Chondrocyte (in vitro differentiated cells): ENCODE data around the gene PRPF39. TPM values are rescaled to one million over a fixed set of nuclear protein-coding genes. Genes with fewer than 3 reads are reported as not detected.

Experiments used
- DNase-seq: peaks from one replicate; pipeline ENCODE4 v3.0.0; 2021; ENCODE audit warnings: mixed read lengths, low spot score
- H3K27ac Mint-ChIP-seq: one replicate; pipeline ENCODE4 v1.8.0; 2021; ENCODE audit warnings: mild to moderate bottlenecking, moderate library complexity, mixed read lengths; ENCODE audit not compliant: unreplicated experiment
- H3K27me3 Mint-ChIP-seq: 2 replicates; pipeline ENCODE4 v1.8.0; 2021; ENCODE audit warnings: low read depth, mixed read lengths
- H3K36me3 Mint-ChIP-seq: 2 replicates; pipeline ENCODE4 v1.8.0; 2021; ENCODE audit warnings: low read depth, mixed read lengths
- H3K4me1 Mint-ChIP-seq: 2 replicates; pipeline ENCODE4 v1.8.0; 2021; ENCODE audit warnings: low read depth, mild to moderate bottlenecking, mixed read lengths
- H3K4me3 Mint-ChIP-seq: one replicate; pipeline ENCODE4 v1.8.0; 2021; ENCODE audit warnings: mild to moderate bottlenecking, moderate library complexity, mixed read lengths; ENCODE audit not compliant: unreplicated experiment
- H3K9me3 Mint-ChIP-seq: 2 replicates; pipeline ENCODE4 v1.8.0; 2021; ENCODE audit warnings: low read depth, mixed read lengths
- CTCF ChIP-seq: fragments of 200-600 bp; sonication (generic); IDR thresholded peaks from 2 replicates; pipeline ENCODE4 v1.5.0; 2021; ENCODE audit warnings: antibody characterized with exemption, mild to moderate bottlenecking, moderate library complexity
- total RNA-seq: library from RNA; stranded (reverse); gene quantifications from 3 replicates; pipeline ENCODE4 v1.2.1, GENCODE V29; 2021

Gene PRPF39
- total RNA-seq, 1 donor from 2014 or later: 37.1 TPM

- Mint-ChIP-seq H3K27me3 (no peaks in the 10 kb centered on the region), H3K9me3 (peaks cover 5% of the 10 kb centered on the region), H3K36me3 (peaks cover 5% of the 10 kb centered on the region), H3K4me3 (no peak overlapping the region), H3K4me1 (peaks cover 6% of the 10 kb centered on the region), H3K27ac (no peak overlapping the region)
- TF ChIP-seq CTCF: no peak
- DNase-seq: no peak
Observed at GRCh38 chr14:45066667-45067066, 17.2 kb upstream of the PRPF39 start.

- H3K4me1 Mint-ChIP-seq: peaks cover 6% of the 10 kb centered on the region
- no peak for TF ChIP-seq CTCF
- no peak overlapping the region for H3K27ac Mint-ChIP-seq
- H3K9me3 Mint-ChIP-seq: peaks cover 5% of the 10 kb centered on the region
- H3K4me3 Mint-ChIP-seq: no peak overlapping the region
- no peaks in the 10 kb centered on the region for H3K27me3 Mint-ChIP-seq
- no peak for DNase-seq
- peaks cover 5% of the 10 kb centered on the region for H3K36me3 Mint-ChIP-seq
Observed at GRCh38 chr14:45068396-45068795, 15.5 kb upstream of the PRPF39 start.

- TF ChIP-seq CTCF: no peak
- peaks cover 2% of the 10 kb centered on the region for H3K9me3 Mint-ChIP-seq
- no peak for DNase-seq
Observed at GRCh38 chr14:45070215-45070614, 13.7 kb upstream of the PRPF39 start.

GRCh38 chr14:45072126-45072525 lies 11.8 kb upstream of the PRPF39 start:
- H3K4me3 Mint-ChIP-seq: no peak overlapping the region
- no peak for DNase-seq
- H3K27ac Mint-ChIP-seq: no peak overlapping the region
- TF ChIP-seq CTCF: no peak
- H3K4me1 Mint-ChIP-seq: no peaks in the 10 kb centered on the region
- peaks cover 5% of the 10 kb centered on the region for H3K36me3 Mint-ChIP-seq
- H3K9me3 Mint-ChIP-seq: peaks cover 2% of the 10 kb centered on the region
- H3K27me3 Mint-ChIP-seq: no peaks in the 10 kb centered on the region

More at GRCh38 chr14:45070215-45070614, 13.7 kb upstream of the PRPF39 start:
- Mint-ChIP-seq H3K27ac (no peak overlapping the region), H3K4me3 (no peak overlapping the region), H3K27me3 (no peaks in the 10 kb centered on the region), H3K36me3 (peaks cover 5% of the 10 kb centered on the region), H3K4me1 (peaks cover 4% of the 10 kb centered on the region)

GRCh38 chr14:45073231-45073879 lies 10.6 kb upstream of the PRPF39 start:
- H3K27me3 Mint-ChIP-seq: no peaks in the 10 kb centered on the region
- DNase-seq: no peak
- H3K36me3 Mint-ChIP-seq: peaks cover 5% of the 10 kb centered on the region
- no peak overlapping the region for H3K27ac Mint-ChIP-seq
- peaks cover 2% of the 10 kb centered on the region for H3K9me3 Mint-ChIP-seq
- TF ChIP-seq CTCF: no peak
- no peak overlapping the region for H3K4me3 Mint-ChIP-seq
- H3K4me1 Mint-ChIP-seq: no peaks in the 10 kb centered on the region
